Mucosa of descending colon (tissue), 3 donors: ENCODE data around the gene MYL11. TPM values are rescaled to one million over a fixed set of nuclear protein-coding genes. Genes with fewer than 3 reads are reported as not detected.
"Not testable (repeated sequence)": the region's sequence is repeated elsewhere in the genome, so short reads cannot be mapped to it uniquely, and the experiment has no call there.

ENCODE experiments used
- ATAC-seq: fragments of 200-7000 bp; cut with Tn5 transposase; one replicate; pipeline ENCODE4 v1.9.1; 2020; ENCODE audit warnings: mild to moderate bottlenecking, moderate library complexity
- DNase-seq, 3 donors: peaks; one replicate each; pipeline ENCODE4 v3.0.0-alpha.2; 2020
- H3K36me3 ChIP-seq: fragments of 200-600 bp; one replicate; pipeline ENCODE4 v1.8.0; 2021; ENCODE audit warnings: low read depth, mild to moderate bottlenecking
- H3K4me1 ChIP-seq: fragments of 200-600 bp; one replicate; pipeline ENCODE4 v1.8.0; 2021; ENCODE audit warnings: low read depth, mild to moderate bottlenecking
- H3K4me3 ChIP-seq: fragments of 200-600 bp; one replicate; pipeline ENCODE4 v1.8.0; 2021; ENCODE audit warnings: mild to moderate bottlenecking
- H3K9me3 ChIP-seq: fragments of 200-600 bp; one replicate; pipeline ENCODE4 v1.8.0; 2021; ENCODE audit warnings: mild to moderate bottlenecking
- CTCF ChIP-seq: fragments of 200-600 bp; IDR thresholded peaks from one replicate; pipeline ENCODE4 v1.8.0; 2022; ENCODE audit warnings: antibody characterized with exemption, mild to moderate bottlenecking
- intact Hi-C, 2 donors: fragments of 100-400 bp; cut with DNase I in 1 of 2; cut with micrococcal nuclease in 1 of 2; formaldehyde crosslinking; loops; one replicate each; pipeline versions ENCODE4 v1.11.0 to v1.11.1; 2022; cut with DNase I, micrococcal nuclease
- long read RNA-seq, 2 donors: library from polyadenylated mRNA; unstranded; transcript quantifications; one replicate each; pipeline ENCODE4 v2.0.0, GENCODE V29; 2019 to 2021
- total RNA-seq, 3 donors: library from RNA; stranded (reverse); fragmentation: NEBNext Ultra II Directional in 2 of 3; extraction: Animal tissue kit (Norgen Biotek cat#: 25700) in 2 of 3; gene quantifications; one replicate each; pipeline versions ENCODE4 v1.2.1 to v1.2.4, GENCODE V29; 2021 to 2023
- donor health status: DM: no; HTN: no; CAD: no; lungs with moderate emphysema.
- donor health status: DM: no; HTN: no; CAD: no.
- donor health status: DM: no; HTN: yes; CAD: no.

MYL11 gene
- total RNA-seq: 1 to 10 TPM in 2 of 3 donors, not detected in 1; 1.1 to 1.6 TPM
- long read RNA-seq, donor 1: 0 reads
- long read RNA-seq, donor 2, partial matches to known transcripts: 0 of 1 reads
- long read RNA-seq, donor 2, other reads (novel, unspliced or antisense): 0 of 1 reads

- DNase-seq (no peak), ATAC-seq (no peak)
- intact Hi-C loops: no loop called here
- Histone ChIP-seq H3K4me1 (peaks cover 11% of the 10 kb centered on the region), H3K36me3 (peaks cover 4% of the 10 kb centered on the region), H3K4me3 (no peak within 1 kb of the TSS), H3K9me3 (no peaks in the 10 kb centered on the region)
- no peak for TF ChIP-seq CTCF
Measured at GRCh38 chr16:30374538-30374937, at the start of gene MYL11. Gene MYL11, plus strand, starts transcription at chr16:30374802. Its CDS starts 56 bp downstream, at chr16:30374858.

- intact Hi-C loops, H3K36me3 ChIP-seq, H3K4me1 ChIP-seq, H3K9me3 ChIP-seq: not testable (repeated sequence)
- DNase-seq (peak; percentile 88 to 95 (median 93)), ATAC-seq (peak; percentile 96)
- peak overlapping the region; percentile 46 for H3K4me3 ChIP-seq
Measured at GRCh38 chr16:30334473-30334989, 40.1 kb upstream of the MYL11 start.

GRCh38 chr16:30335028-30335597 is 39.5 kb upstream of the MYL11 start:
- H3K9me3 ChIP-seq, H3K4me1 ChIP-seq, H3K36me3 ChIP-seq, intact Hi-C loops: not testable (repeated sequence)
- peak; percentile 93 for ATAC-seq
- peak; percentile 91 to 93 (median 93) for DNase-seq
- H3K4me3 ChIP-seq: peak overlapping the region; percentile 46

- peak in 2 of 3 donors; percentile 42 to 53 for DNase-seq
Measured at GRCh38 chr16:30335598-30336474, 38.8 kb upstream of the MYL11 start.

GRCh38 chr16:30337964-30338357 is 36.6 kb upstream of the MYL11 start:
- DNase-seq, ATAC-seq, H3K36me3 ChIP-seq, intact Hi-C loops, H3K9me3 ChIP-seq, H3K4me3 ChIP-seq, H3K4me1 ChIP-seq: not testable (repeated sequence)

More at GRCh38 chr16:30335598-30336474, 38.8 kb upstream of the MYL11 start:
- intact Hi-C loops: no loop called here
- H3K36me3 ChIP-seq: no peaks in the 10 kb centered on the region
- no peaks in the 10 kb centered on the region for H3K4me1 ChIP-seq
- no peaks in the 10 kb centered on the region for H3K9me3 ChIP-seq
- H3K4me3 ChIP-seq: peak overlapping the region; percentile 46
- TF ChIP-seq CTCF: no peak
- ATAC-seq: peak; percentile 10

- H3K9me3 ChIP-seq, H3K4me3 ChIP-seq, intact Hi-C loops, ATAC-seq, DNase-seq, H3K4me1 ChIP-seq, H3K36me3 ChIP-seq: not testable (repeated sequence)
Measured at GRCh38 chr16:30338715-30339114, 35.9 kb upstream of the MYL11 start.

GRCh38 chr16:30340621-30341020 is 34.0 kb upstream of the MYL11 start:
- Histone ChIP-seq H3K4me1 (no peaks in the 10 kb centered on the region), H3K4me3 (no peak overlapping the region), H3K36me3 (no peaks in the 10 kb centered on the region), H3K9me3 (no peaks in the 10 kb centered on the region)
- intact Hi-C loops: no loop called here
- no peak for DNase-seq
- TF ChIP-seq CTCF: no peak
- no peak for ATAC-seq

GRCh38 chr16:30341971-30342370 is 32.6 kb upstream of the MYL11 start:
- H3K4me1 ChIP-seq, H3K4me3 ChIP-seq, H3K36me3 ChIP-seq, ATAC-seq, intact Hi-C loops, DNase-seq, H3K9me3 ChIP-seq: not testable (repeated sequence)
